Suprapubic skin (tissue), 4 donors: Measurements from ENCODE around the gene TPPP2. TPM values are rescaled to one million over a fixed set of nuclear protein-coding genes. Genes with fewer than 3 reads are reported as not detected.
A peak's percentile ranks its signal among the peaks of the same experiment; 100 is the strongest.

Source experiments
- DNase-seq, 2 donors: peaks; one replicate each; pipeline ENCODE4 v3.0.0-alpha.2; 2019; ENCODE audit warnings: low spot score in 2 of 2
- H3K27ac ChIP-seq: fragments of 200-600 bp; sonication (generic); one replicate; pipeline ENCODE4 v1.5.1; 2019
- H3K27me3 ChIP-seq: fragments of 200-600 bp; sonication (generic); one replicate; pipeline ENCODE4 v1.5.1; 2019
- H3K36me3 ChIP-seq: fragments of 200-600 bp; sonication (generic); one replicate; pipeline ENCODE4 v1.5.1; 2019
- H3K4me1 ChIP-seq: fragments of 200-600 bp; sonication (generic); one replicate; pipeline ENCODE4 v1.5.1; 2019
- H3K4me3 ChIP-seq: fragments of 200-600 bp; sonication (generic); one replicate; pipeline ENCODE4 v1.5.1; 2019; ENCODE audit warnings: mild to moderate bottlenecking
- H3K9me3 ChIP-seq: fragments of 200-600 bp; sonication (generic); one replicate; pipeline ENCODE4 v1.5.1; 2019
- CTCF ChIP-seq, 2 donors: fragments of 200-600 bp in 1 of 2; fragments of 450-650 bp in 1 of 2; sonication (generic) in 1 of 2; IDR thresholded peaks; one replicate each; pipeline ENCODE4 v1.5.1; 2016 to 2019; ENCODE audit warnings: antibody characterized with exemption in 2 of 2, mild to moderate bottlenecking in 1 of 2, moderate library complexity in 1 of 2
- EP300 ChIP-seq: sonication (generic); formaldehyde crosslinking; IDR thresholded peaks from one replicate; pipeline ENCODE4 v1.6.1; 2017; ENCODE audit warnings: antibody characterized with exemption
- POLR2A ChIP-seq, 2 donors: fragments of 450-650 bp; IDR thresholded peaks; one replicate each; pipeline ENCODE4 v1.6.1; 2017; ENCODE audit warnings: antibody characterized with exemption in 2 of 2, mild to moderate bottlenecking in 2 of 2, moderate library complexity in 2 of 2
- POLR2AphosphoS5 ChIP-seq, 3 donors: sonication (generic); formaldehyde crosslinking; IDR thresholded peaks; one replicate each; pipeline ENCODE4 v1.6.1; 2017; ENCODE audit warnings: antibody characterized with exemption in 3 of 3
- WGBS: methylation state at CpG from one replicate; pipeline ENCODE4 v1.1.5; 2018; 5-methylcytosine and 5-hydroxymethylcytosine counted together
- total RNA-seq, 4 donors: library from RNA; depleted of rRNA; stranded (reverse); fragments of >200 nt; gene quantifications; one replicate each; pipeline ENCODE4 v1.1.0, GENCODE V29; 2016

The TPPP2 gene
- total RNA-seq, 4 donors from 2014 or later, result not detected

GRCh38 chr14:21041676-21042433 is 11.8 kb downstream of the TPPP2 start, which contains the start of gene RNASE7:
Gene RNASE7 (plus strand): TSS chr14:21042362. CDS start chr14:21042993, 631 bp downstream.
- WGBS, result 48% methylated on average over 11 of the region's 11 CpGs
- TF ChIP-seq POLR2A (IDR thresholded peaks at IDR 0.05), result no peak
- no peak for TF ChIP-seq EP300
- no peak for TF ChIP-seq POLR2AphosphoS5 (IDR thresholded peaks at IDR 0.05)
- TF ChIP-seq CTCF (IDR thresholded peaks at IDR 0.05), result no peak
- Histone ChIP-seq H3K4me3 (no peak within 1 kb of the TSS), H3K36me3 (no peaks in the 10 kb centered on the region), H3K9me3 (no peaks in the 10 kb centered on the region), H3K27ac (peak within 1 kb of the TSS; percentile 64), H3K4me1 (peaks cover 60% of the 10 kb centered on the region), H3K27me3 (no peaks in the 10 kb centered on the region)
- no peak for DNase-seq

GRCh38 chr14:21042918-21043317 is 12.9 kb downstream of the TPPP2 start:
- Histone ChIP-seq H3K36me3 (no peaks in the 10 kb centered on the region), H3K27me3 (no peaks in the 10 kb centered on the region), H3K4me3 (no peak overlapping the region), H3K9me3 (no peaks in the 10 kb centered on the region), H3K4me1 (peaks cover 60% of the 10 kb centered on the region), H3K27ac (no peak overlapping the region)
- 64% methylated on average over 8 of the region's 8 CpGs for WGBS
- DNase-seq, result no peak
- no peak for TF ChIP-seq EP300
- no peak for TF ChIP-seq POLR2AphosphoS5 (IDR thresholded peaks at IDR 0.05)
- TF ChIP-seq CTCF (IDR thresholded peaks at IDR 0.05), result no peak
- TF ChIP-seq POLR2A (IDR thresholded peaks at IDR 0.05), result no peak

GRCh38 chr14:21043387-21043973 is 13.5 kb downstream of the TPPP2 start:
- Histone ChIP-seq H3K27ac (no peak overlapping the region), H3K4me1 (peaks cover 55% of the 10 kb centered on the region), H3K4me3 (no peak overlapping the region), H3K9me3 (no peaks in the 10 kb centered on the region), H3K27me3 (no peaks in the 10 kb centered on the region), H3K36me3 (no peaks in the 10 kb centered on the region)
- no peak for DNase-seq
- TF ChIP-seq CTCF (IDR thresholded peaks at IDR 0.05), result no peak
- TF ChIP-seq POLR2A (IDR thresholded peaks at IDR 0.05), result no peak
- TF ChIP-seq EP300, result no peak
- TF ChIP-seq POLR2AphosphoS5 (IDR thresholded peaks at IDR 0.05), result no peak
- 60% methylated on average over 2 of the region's 2 CpGs for WGBS

- peaks cover 49% of the 10 kb centered on the region for H3K4me1 ChIP-seq
- H3K27ac ChIP-seq, result no peak overlapping the region
- DNase-seq, result no peak
- no peaks in the 10 kb centered on the region for H3K9me3 ChIP-seq
- WGBS, result 52% methylated on average over 6 of the region's 6 CpGs
- TF ChIP-seq POLR2A (IDR thresholded peaks at IDR 0.05) (no peak), EP300 (no peak), CTCF (IDR thresholded peaks at IDR 0.05) (no peak), POLR2AphosphoS5 (IDR thresholded peaks at IDR 0.05) (no peak)
- H3K27me3 ChIP-seq, result no peaks in the 10 kb centered on the region
- H3K4me3 ChIP-seq, result no peak overlapping the region
- no peaks in the 10 kb centered on the region for H3K36me3 ChIP-seq
Observed at GRCh38 chr14:21043974-21044618, 14.1 kb downstream of the TPPP2 start.

- Histone ChIP-seq H3K36me3 (no peaks in the 10 kb centered on the region), H3K4me3 (no peak overlapping the region), H3K27ac (no peak overlapping the region), H3K4me1 (peaks cover 16% of the 10 kb centered on the region), H3K9me3 (no peaks in the 10 kb centered on the region), H3K27me3 (no peaks in the 10 kb centered on the region)
- DNase-seq, result no peak
- TF ChIP-seq POLR2A (IDR thresholded peaks at IDR 0.05) (no peak), EP300 (no peak), POLR2AphosphoS5 (IDR thresholded peaks at IDR 0.05) (no peak), CTCF (IDR thresholded peaks at IDR 0.05) (no peak)
- WGBS, result 22% methylated on average over 2 of the region's 2 CpGs
Observed at GRCh38 chr14:21047378-21047781, 17.4 kb downstream of the TPPP2 start.
